Tibial artery (tissue), 4 donors: ENCODE measurements around the gene ATP6V1E1.

Experiments
- DNase-seq, 2 donors: peaks; one replicate each; pipeline ENCODE4 v3.0.0-alpha.2; 2019
- H3K27ac ChIP-seq, 2 donors: fragments of 200-600 bp; sonication (generic) in 1 of 2; 1 replicate in 1 of 2; 2 replicates in 1 of 2; pipeline ENCODE4 v1.5.1; 2018 to 2019; ENCODE audit warnings: mild to moderate bottlenecking in 1 of 2
- H3K27me3 ChIP-seq, 2 donors: fragments of 200-600 bp; sonication (generic) in 1 of 2; one replicate each; pipeline versions ENCODE4 v1.5.1 to v1.6.0; 2016 to 2019
- H3K36me3 ChIP-seq, 3 donors: fragments of 200-600 bp; sonication (generic) in 2 of 3; one replicate each; pipeline ENCODE4 v1.5.1; 2016 to 2019; ENCODE audit warnings: mild to moderate bottlenecking in 2 of 3
- H3K4me1 ChIP-seq, 4 donors: fragments of 200-600 bp; sonication (generic) in 2 of 4; 1 replicate in 3 of 4; 2 replicates in 1 of 4; pipeline ENCODE4 v1.5.1; 2016 to 2019
- H3K4me3 ChIP-seq, 2 donors: fragments of 200-600 bp; sonication (generic) in 1 of 2; 1 replicate in 1 of 2; 2 replicates in 1 of 2; pipeline ENCODE4 v1.5.1; 2018 to 2019; ENCODE audit warnings: mild to moderate bottlenecking in 2 of 2
- H3K9me3 ChIP-seq, 3 donors: fragments of 200-600 bp; sonication (generic) in 1 of 3; one replicate each; pipeline ENCODE4 v1.5.1; 2016 to 2019
- CTCF ChIP-seq, 2 experiments: fragments of 200-600 bp in 1 of 2; fragments of 450-650 bp in 1 of 2; IDR thresholded peaks; one replicate each; pipeline ENCODE4 v1.5.1; 2017 to 2019; ENCODE audit warnings: antibody characterized with exemption in 2 of 2, mild to moderate bottlenecking in 1 of 2, moderate library complexity in 1 of 2
- intact Hi-C: fragments of 100-400 bp; cut with DNase I; formaldehyde crosslinking; loops from one replicate; pipeline ENCODE4 v1.15.0; 2023; ENCODE audit warnings: low total_unique reads

ATP6V1E1 gene

GRCh38 chr22:17554814-17555213 is 73.7 kb downstream of the ATP6V1E1 start:
- Histone ChIP-seq H3K4me1 (no peaks in the 10 kb centered on the region), H3K27me3 (peaks cover 0 to 4% of the 10 kb centered on the region in 2 donors), H3K27ac (no peak overlapping the region), H3K36me3 (no peaks in the 10 kb centered on the region), H3K4me3 (no peak overlapping the region), H3K9me3 (no peaks in the 10 kb centered on the region)
- no peak for DNase-seq
- intact Hi-C loops: loop anchor here (10.0 kb wide), 1 partner anchor 230 kb away; no protein-coding TSS in a partner anchor
- TF ChIP-seq CTCF (IDR thresholded peaks at IDR 0.05): no peak

GRCh38 chr22:17552737-17553136 is 75.8 kb downstream of the ATP6V1E1 start:
- no peak for DNase-seq

GRCh38 chr22:17549655-17550054 is 78.9 kb downstream of the ATP6V1E1 start:
- no peak overlapping the region for H3K27ac ChIP-seq
- DNase-seq: no peak
- no peaks in the 10 kb centered on the region for H3K4me1 ChIP-seq
- intact Hi-C loops: loop anchor here (10.0 kb wide), 1 partner anchor 235 kb away; no protein-coding TSS in a partner anchor
- no peak for TF ChIP-seq CTCF (IDR thresholded peaks at IDR 0.05)
- H3K27me3 ChIP-seq: no peaks in the 10 kb centered on the region
- H3K36me3 ChIP-seq: no peaks in the 10 kb centered on the region
- H3K4me3 ChIP-seq: no peak overlapping the region
- H3K9me3 ChIP-seq: no peaks in the 10 kb centered on the region

More at GRCh38 chr22:17552737-17553136, 75.8 kb downstream of the ATP6V1E1 start:
- Histone ChIP-seq H3K36me3 (no peaks in the 10 kb centered on the region), H3K27ac (no peak overlapping the region), H3K27me3 (no peaks in the 10 kb centered on the region), H3K4me1 (no peaks in the 10 kb centered on the region), H3K9me3 (no peaks in the 10 kb centered on the region), H3K4me3 (no peak overlapping the region)
- intact Hi-C loops: loop anchor here (10.0 kb wide), 1 partner anchor 232 kb away; no protein-coding TSS in a partner anchor
- TF ChIP-seq CTCF (IDR thresholded peaks at IDR 0.05): no peak

- no peak for TF ChIP-seq CTCF (IDR thresholded peaks at IDR 0.05)
- H3K9me3 ChIP-seq: no peaks in the 10 kb centered on the region
- intact Hi-C loops: no loop called here
- H3K4me3 ChIP-seq: no peak overlapping the region
- H3K27me3 ChIP-seq: no peaks in the 10 kb centered on the region
- H3K27ac ChIP-seq: no peak overlapping the region
- no peaks in the 10 kb centered on the region for H3K36me3 ChIP-seq
- H3K4me1 ChIP-seq: no peaks in the 10 kb centered on the region
- no peak for DNase-seq
These were observed 79.4 kb downstream of the ATP6V1E1 start for GRCh38 chr22:17549183-17549582.

- intact Hi-C loops: no loop called here
- Histone ChIP-seq H3K27ac (no peak overlapping the region), H3K4me1 (no peaks in the 10 kb centered on the region), H3K27me3 (no peaks in the 10 kb centered on the region), H3K9me3 (no peaks in the 10 kb centered on the region), H3K4me3 (no peak overlapping the region), H3K36me3 (no peaks in the 10 kb centered on the region)
- DNase-seq: no peak
- no peak for TF ChIP-seq CTCF (IDR thresholded peaks at IDR 0.05)
These were observed 79.9 kb downstream of the ATP6V1E1 start for GRCh38 chr22:17548756-17549035.
